Neuronal stem cell (in vitro differentiated cells): ENCODE results near the gene SLC35G3.

Source experiments
- DNase-seq: peaks from one replicate; pipeline ENCODE4 v3.0.0-alpha.2; 2013; ENCODE audit warnings: low spot score
- H2AFZ ChIP-seq: one replicate; pipeline ENCODE4 v1.6.1; 2013; ENCODE audit warnings: mild to moderate bottlenecking, low read length, inconsistent platforms
- H2AK5ac ChIP-seq: 2 replicates; pipeline ENCODE4 v1.6.1; 2013; ENCODE audit warnings: low read depth, mild to moderate bottlenecking, inconsistent platforms, low read length, moderate library complexity, mixed read lengths
- H2BK120ac ChIP-seq: 2 replicates; pipeline ENCODE4 v1.6.1; 2013; ENCODE audit warnings: low read depth, mild to moderate bottlenecking, inconsistent platforms, low read length, moderate library complexity, mixed read lengths
- H2BK12ac ChIP-seq: one replicate; pipeline ENCODE4 v1.6.1; 2013; ENCODE audit warnings: low read length, inconsistent platforms
- H2BK15ac ChIP-seq: 2 replicates; pipeline ENCODE4 v1.6.1; 2013; ENCODE audit warnings: mild to moderate bottlenecking, low read length, inconsistent platforms, mixed read lengths
- H2BK5ac ChIP-seq: one replicate; pipeline ENCODE4 v1.6.1; 2013; ENCODE audit warnings: inconsistent platforms, mild to moderate bottlenecking, low read length, moderate library complexity
- H3K14ac ChIP-seq: one replicate; pipeline ENCODE4 v1.6.1; 2013; ENCODE audit warnings: low read length, inconsistent platforms
- H3K18ac ChIP-seq: 2 replicates; pipeline ENCODE4 v1.6.1; 2013; ENCODE audit warnings: low read length, inconsistent platforms
- H3K23ac ChIP-seq: 2 replicates; pipeline ENCODE4 v1.6.1; 2013; ENCODE audit warnings: low read depth, mild to moderate bottlenecking, mixed read lengths, low read length, inconsistent platforms; ENCODE audit not compliant: poor library complexity
- H3K27ac ChIP-seq: replicated peaks from 3 replicates; pipeline ENCODE4 v1.5.1; 2013; ENCODE audit warnings: low read length, inconsistent platforms
- H3K27me3 ChIP-seq, 3 experiments: 2 replicates each; pipeline ENCODE4 v1.6.1; 2013; ENCODE audit warnings: low read length in 3 of 3, mild to moderate bottlenecking in 2 of 3, inconsistent platforms in 1 of 3, low read depth in 1 of 3, mixed read lengths in 1 of 3, moderate library complexity in 1 of 3; ENCODE audit not compliant: control insufficient read depth in 3 of 3, insufficient read depth in 3 of 3
- H3K36me3 ChIP-seq, 2 donors: replicated peaks in 1 of 2; 2 replicates each; pipeline ENCODE4 v1.6.1; 2013; ENCODE audit warnings: low read length in 2 of 2; ENCODE audit not compliant: control insufficient read depth in 2 of 2, insufficient read depth in 2 of 2
- H3K4ac ChIP-seq: 2 replicates; pipeline ENCODE4 v1.6.1; 2013; ENCODE audit warnings: inconsistent platforms, mild to moderate bottlenecking, low read length, moderate library complexity
- H3K4me1 ChIP-seq, 2 donors: 1 replicate in 1 of 2; 2 replicates in 1 of 2; pipeline ENCODE4 v1.6.1; 2013; ENCODE audit warnings: low read length in 2 of 2, low read depth in 1 of 2; ENCODE audit not compliant: control insufficient read depth in 2 of 2, insufficient read depth in 1 of 2
- H3K4me2 ChIP-seq: one replicate; pipeline ENCODE4 v1.6.1; 2013; ENCODE audit warnings: mild to moderate bottlenecking, low read length, inconsistent platforms; ENCODE audit not compliant: insufficient read depth, poor library complexity, severe bottlenecking
- H3K4me3 ChIP-seq, 2 donors: 2 replicates each; pipeline ENCODE4 v1.5.1; 2013; ENCODE audit warnings: low read length in 2 of 2, mild to moderate bottlenecking in 2 of 2, inconsistent platforms in 1 of 2, moderate library complexity in 1 of 2
- H3K79me1 ChIP-seq: one replicate; pipeline ENCODE4 v1.6.1; 2013; ENCODE audit warnings: low read depth, mild to moderate bottlenecking, inconsistent platforms, low read length, moderate library complexity
- H3K9ac ChIP-seq: one replicate; pipeline ENCODE4 v1.6.1; 2013; ENCODE audit warnings: mild to moderate bottlenecking, low read depth, low read length, inconsistent platforms; ENCODE audit not compliant: poor library complexity
- H3K9me3 ChIP-seq, 2 donors: replicated peaks in 1 of 2; 2 replicates each; pipeline versions ENCODE3 to v1.6.1; 2013; ENCODE audit warnings: low read length in 2 of 2, mild to moderate bottlenecking in 2 of 2, inconsistent platforms in 1 of 2, low read depth in 1 of 2, mixed read lengths in 1 of 2, moderate library complexity in 1 of 2; ENCODE audit not compliant: control insufficient read depth in 2 of 2, insufficient read depth in 1 of 2
- H4K8ac ChIP-seq: one replicate; pipeline ENCODE4 v1.6.1; 2013; ENCODE audit warnings: low read depth, mild to moderate bottlenecking, inconsistent platforms, low read length, moderate library complexity
- H4K91ac ChIP-seq: one replicate; pipeline ENCODE4 v1.6.1; 2013; ENCODE audit warnings: low read length, low read depth, mild to moderate bottlenecking, inconsistent platforms; ENCODE audit not compliant: poor library complexity
- WGBS, 2 donors: extraction: QIAGEN DNeasy Blood & Tissue Kit; methylation state at CpG; one replicate each; pipeline ENCODE4 v1.1.7; 2013; ENCODE audit warnings: missing lambda C conversion rate in 2 of 2, mixed read lengths in 1 of 2; ENCODE audit not compliant: insufficient read length in 2 of 2, insufficient replicate concordance in 1 of 2; ENCODE audit errors: extremely low coverage in 2 of 2; 5-methylcytosine and 5-hydroxymethylcytosine counted together

Gene SLC35G3

DNA sequence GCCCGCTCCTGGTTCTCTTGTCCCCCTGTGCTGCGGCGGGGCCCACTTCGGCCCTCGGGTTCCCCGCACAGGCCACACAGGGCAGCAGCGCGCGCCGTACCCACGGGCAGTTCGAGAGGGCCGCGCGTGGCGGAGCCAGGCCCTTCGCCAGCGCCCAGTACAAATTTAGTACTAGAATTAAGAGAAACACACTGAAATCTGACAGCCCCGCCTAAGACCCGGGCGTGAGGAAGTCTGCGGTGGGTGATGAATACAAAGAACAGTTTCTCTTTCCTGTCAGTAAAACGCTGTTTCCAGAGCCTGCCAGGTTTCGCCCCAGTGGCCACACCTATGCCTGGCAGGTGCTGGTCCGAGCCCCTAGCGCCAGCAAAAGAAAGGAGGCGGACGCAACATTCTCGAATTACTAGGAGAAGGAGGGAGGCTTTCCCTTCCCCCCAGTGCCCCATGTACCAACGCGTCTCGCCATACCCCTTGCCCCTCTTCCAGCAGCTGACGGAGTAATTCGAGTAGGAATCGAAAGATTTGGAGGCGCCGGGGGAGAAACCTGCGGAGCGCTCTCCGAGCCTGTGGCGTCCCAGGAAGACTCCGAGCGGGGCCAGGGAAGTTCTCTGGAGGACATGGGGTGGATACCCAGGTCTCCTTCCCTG lies 48.1 kb upstream of the SLC35G3 start:
- H2AFZ ChIP-seq = peak overlapping the region; percentile 98
- peak overlapping the region; percentile 72 to 82 for H3K4me3 ChIP-seq
- H3K9me3 ChIP-seq = no peaks in the 10 kb centered on the region
- no peak overlapping the region for H3K14ac ChIP-seq
- whole genome bisulfite sequencing, 2 donors = no CpG with 5 or more reads among the region's 43 CpGs
- no peaks in the 10 kb centered on the region for H3K27me3 ChIP-seq
- no peak overlapping the region for H4K8ac ChIP-seq
- no peak overlapping the region for H2AK5ac ChIP-seq
- peak overlapping the region; percentile 74 for H3K18ac ChIP-seq
- H3K36me3 ChIP-seq = no peaks in the 10 kb centered on the region
- peak; percentile 51 for DNase-seq
- H3K23ac ChIP-seq = no peak overlapping the region
- H2BK12ac ChIP-seq = no peak overlapping the region
- no peak overlapping the region for H2BK120ac ChIP-seq
- H3K4me2 ChIP-seq = peak overlapping the region; percentile 68
- H2BK5ac ChIP-seq = peak overlapping the region; percentile 69
- H3K9ac ChIP-seq = peak overlapping the region; percentile 67
- no peak overlapping the region for H4K91ac ChIP-seq
- no peak overlapping the region for H2BK15ac ChIP-seq
- H3K4me1 ChIP-seq = peaks cover 9 to 15% of the 10 kb centered on the region in 2 donors
- H3K4ac ChIP-seq = no peak overlapping the region
- no peaks in the 10 kb centered on the region for H3K79me1 ChIP-seq
- H3K27ac ChIP-seq = no peak overlapping the region

DNA sequence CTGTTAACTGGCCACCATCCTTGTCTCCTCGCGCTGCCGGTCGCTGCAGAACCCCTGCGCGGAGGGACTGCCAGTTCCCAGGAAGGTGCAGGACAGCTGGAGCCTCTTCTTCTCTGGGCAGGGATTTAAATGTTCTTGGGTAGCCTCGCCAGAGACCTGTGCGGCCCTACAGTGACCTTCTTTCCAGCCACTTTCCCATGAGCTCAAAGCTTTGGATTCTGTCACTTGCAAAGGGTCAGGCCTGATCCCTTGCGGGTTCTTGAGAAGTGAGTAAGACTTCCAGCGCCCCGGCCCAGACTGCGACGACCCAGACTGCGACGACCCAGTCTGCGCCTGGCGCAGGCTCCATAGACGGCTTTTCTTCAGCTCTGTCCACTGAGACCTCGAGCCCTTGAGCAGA lies 47.3 kb upstream of the SLC35G3 start:
- H3K18ac ChIP-seq = no peak overlapping the region
- H3K9me3 ChIP-seq = no peaks in the 10 kb centered on the region
- no peak overlapping the region for H3K27ac ChIP-seq
- H2AFZ ChIP-seq = peak overlapping the region; percentile 98
- WGBS, 2 donors = no CpG with 5 or more reads among the region's 19 CpGs
- H3K4ac ChIP-seq = no peak overlapping the region
- H2BK12ac ChIP-seq = no peak overlapping the region
- H3K79me1 ChIP-seq = no peaks in the 10 kb centered on the region
- DNase-seq = no peak
- H3K4me1 ChIP-seq = peaks cover 9 to 15% of the 10 kb centered on the region in 2 donors
- no peak overlapping the region for H2BK5ac ChIP-seq
- H2BK120ac ChIP-seq = no peak overlapping the region
- peak overlapping the region in 1 of 2 donors; percentile 72 for H3K4me3 ChIP-seq
- H3K23ac ChIP-seq = no peak overlapping the region
- H2AK5ac ChIP-seq = no peak overlapping the region
- H3K27me3 ChIP-seq = no peaks in the 10 kb centered on the region
- no peaks in the 10 kb centered on the region for H3K36me3 ChIP-seq
- no peak overlapping the region for H2BK15ac ChIP-seq
- H4K8ac ChIP-seq = no peak overlapping the region
- H4K91ac ChIP-seq = no peak overlapping the region
- no peak overlapping the region for H3K4me2 ChIP-seq
- no peak overlapping the region for H3K9ac ChIP-seq
- no peak overlapping the region for H3K14ac ChIP-seq

DNA sequence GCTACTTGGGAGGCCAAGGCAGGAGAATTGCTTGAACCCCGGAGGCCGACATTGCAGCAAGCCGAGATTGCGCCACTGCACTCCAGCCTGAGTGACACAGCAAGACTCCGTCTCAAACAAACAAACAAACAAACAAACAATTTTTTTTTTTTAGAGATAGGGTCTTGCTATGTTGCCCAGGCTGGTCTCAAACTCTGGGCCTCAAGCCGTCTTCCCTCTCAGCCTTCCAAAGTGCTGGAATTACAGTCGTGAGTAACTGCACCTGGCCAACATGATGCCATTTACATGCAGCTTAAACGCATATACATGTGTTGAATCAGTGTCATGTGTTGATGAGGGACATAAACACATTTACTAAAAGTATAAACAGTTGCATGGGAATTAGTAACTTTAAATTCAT lies 46.7 kb upstream of the SLC35G3 start:
- Histone ChIP-seq H3K27me3 (no peaks in the 10 kb centered on the region), H3K36me3 (no peaks in the 10 kb centered on the region), H3K27ac (no peak overlapping the region), H3K4me3 (no peak overlapping the region), H2BK12ac (no peak overlapping the region), H4K91ac (no peak overlapping the region), H3K23ac (no peak overlapping the region), H2AFZ (no peak overlapping the region), H3K79me1 (no peaks in the 10 kb centered on the region), H2BK120ac (no peak overlapping the region), H3K4me1 (peaks cover 9 to 15% of the 10 kb centered on the region in 2 donors), H4K8ac (no peak overlapping the region), H3K9ac (no peak overlapping the region), H2BK5ac (no peak overlapping the region), H3K4ac (no peak overlapping the region), H3K4me2 (no peak overlapping the region), H3K14ac (no peak overlapping the region), H3K18ac (no peak overlapping the region), H3K9me3 (no peaks in the 10 kb centered on the region), H2AK5ac (no peak overlapping the region), H2BK15ac (no peak overlapping the region)
- no CpG with 5 or more reads among the region's 8 CpGs for WGBS, 2 donors
- no peak for DNase-seq

DNA sequence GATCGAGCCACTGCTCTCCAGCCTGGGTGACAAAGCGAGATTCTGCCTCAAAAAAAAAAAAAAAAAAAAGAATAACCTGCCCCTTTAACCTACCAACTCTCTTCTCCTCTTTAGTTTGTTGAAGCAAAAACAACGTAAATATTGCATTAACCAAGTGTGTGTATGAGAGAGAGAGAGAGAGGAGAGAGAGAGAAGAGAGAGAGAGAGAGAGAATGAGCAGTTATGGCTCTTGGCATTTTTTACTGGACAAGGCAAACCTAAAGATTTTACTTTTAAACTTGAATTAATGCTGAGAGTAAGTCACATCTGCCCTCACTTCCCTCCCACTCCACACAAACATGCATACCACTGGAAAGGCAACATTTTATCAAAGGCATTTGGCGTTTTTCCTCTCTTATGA lies 45.6 kb upstream of the SLC35G3 start:
- H3K27me3 ChIP-seq = peaks cover 0 to 2% (median 0%) of the 10 kb centered on the region in 3 experiments
- no peak overlapping the region for H3K23ac ChIP-seq
- H2BK12ac ChIP-seq = no peak overlapping the region
- H2BK120ac ChIP-seq = no peak overlapping the region
- H4K8ac ChIP-seq = no peak overlapping the region
- DNase-seq = no peak
- H2AK5ac ChIP-seq = no peak overlapping the region
- H3K9ac ChIP-seq = no peak overlapping the region
- H3K4me1 ChIP-seq = peaks cover 9 to 12% of the 10 kb centered on the region in 2 donors
- H3K18ac ChIP-seq = no peak overlapping the region
- H3K36me3 ChIP-seq = no peaks in the 10 kb centered on the region
- H3K14ac ChIP-seq = no peak overlapping the region
- no peak overlapping the region for H2BK15ac ChIP-seq
- no CpG with 5 or more reads among the region's 4 CpGs for WGBS, 2 donors
- H3K9me3 ChIP-seq = no peaks in the 10 kb centered on the region
- no peak overlapping the region for H2BK5ac ChIP-seq
- H3K4me2 ChIP-seq = no peak overlapping the region
- no peak overlapping the region for H4K91ac ChIP-seq
- no peak overlapping the region for H3K27ac ChIP-seq
- no peak overlapping the region for H3K4ac ChIP-seq
- H2AFZ ChIP-seq = no peak overlapping the region
- H3K79me1 ChIP-seq = no peaks in the 10 kb centered on the region
- H3K4me3 ChIP-seq = no peak overlapping the region
